Transverse colon (tissue), 4 donors: ENCODE results near the gene KRT222. TPM values are rescaled to one million over a fixed set of nuclear protein-coding genes. Genes with fewer than 3 reads are reported as not detected.
A peak's percentile ranks its signal among the peaks of the same experiment; 100 is the strongest.

Source experiments
- DNase-seq: peaks from one replicate; pipeline ENCODE4 v3.0.0-alpha.2; 2019
- H3K27ac ChIP-seq, 4 donors: fragments of 200-600 bp; sonication (generic); 2 replicates each; pipeline ENCODE4 v1.5.1; 2016 to 2018; ENCODE audit warnings: inconsistent platforms in 4 of 4
- H3K27me3 ChIP-seq: fragments of 200-600 bp; sonication (generic); 2 replicates; pipeline ENCODE4 v1.5.1; 2017; ENCODE audit warnings: inconsistent platforms
- H3K36me3 ChIP-seq, 4 donors: fragments of 200-600 bp; sonication (generic); 2 replicates each; pipeline ENCODE4 v1.5.1; 2017 to 2019; ENCODE audit warnings: inconsistent platforms in 4 of 4
- H3K4me1 ChIP-seq, 4 donors: fragments of 200-600 bp; sonication (generic); 2 replicates each; pipeline ENCODE4 v1.5.1; 2017 to 2020; ENCODE audit warnings: inconsistent platforms in 4 of 4
- H3K4me3 ChIP-seq, 4 donors: fragments of 200-600 bp; sonication (generic); 1 replicate in 1 of 4; 2 replicates in 3 of 4; pipeline versions ENCODE4 v1.5.1 to v1.6.1; 2017 to 2019; ENCODE audit warnings: inconsistent platforms in 4 of 4
- H3K9me3 ChIP-seq, 2 donors: fragments of 200-600 bp; sonication (generic); 2 replicates each; pipeline ENCODE4 v1.5.1; 2017 to 2019; ENCODE audit warnings: inconsistent platforms in 2 of 2
- CTCF ChIP-seq, 5 experiments: fragments of 200-600 bp in 3 of 5; fragments of 450-650 bp in 2 of 5; sonication (generic) in 3 of 5; IDR thresholded peaks; 1 replicate in 2 of 5; 2 replicates in 3 of 5; pipeline ENCODE4 v1.5.1; 2016 to 2017; ENCODE audit warnings: antibody characterized with exemption in 5 of 5, inconsistent platforms in 3 of 5, mild to moderate bottlenecking in 2 of 5, moderate library complexity in 1 of 5
- EP300 ChIP-seq: sonication (generic); formaldehyde crosslinking; IDR thresholded peaks from one replicate; pipeline ENCODE4 v1.6.1; 2017; ENCODE audit warnings: antibody characterized with exemption, low read depth
- POLR2A ChIP-seq: fragments of 450-650 bp; IDR thresholded peaks from one replicate; pipeline ENCODE4 v1.6.1; 2016; ENCODE audit warnings: antibody characterized with exemption, mild to moderate bottlenecking, moderate library complexity
- POLR2AphosphoS5 ChIP-seq, 3 donors: sonication (generic); formaldehyde crosslinking; IDR thresholded peaks; one replicate each; pipeline ENCODE4 v1.6.1; 2016; ENCODE audit warnings: antibody characterized with exemption in 3 of 3
- WGBS, 2 donors: methylation state at CpG; one replicate each; pipeline ENCODE4 v1.1.5; 2018; ENCODE audit warnings: low coverage in 1 of 2; 5-methylcytosine and 5-hydroxymethylcytosine counted together
- in situ Hi-C, 4 donors: fragments of 200-750 bp; cut with MboI; loops; one replicate each; pipeline versions ENCODE4 v1.15.0 to v1.15.1; 2017; ENCODE audit warnings: low sequenced_read_pairs in 3 of 4, low pct_ligation_motif_present in 1 of 4, low pct_unique_long_range_greater_than_20kb in 1 of 4
- intact Hi-C: fragments of 100-400 bp; cut with DNase I; formaldehyde crosslinking; loops from one replicate; pipeline ENCODE4 v1.15.1; 2023; ENCODE audit warnings: low total_unique reads
- total RNA-seq, 4 donors: library from RNA; depleted of rRNA; stranded (reverse); fragments of >200 nt; gene quantifications; one replicate each; pipeline ENCODE4 v1.1.0, GENCODE V29; 2016

The KRT222 gene
- total RNA-seq, 4 donors from 2014 or later, result 0.27 to 0.48 TPM; not detected in 2

- H3K27ac ChIP-seq, result peak overlapping the region in 1 of 4 donors; percentile 19
- intact Hi-C loops, result no loop called here
- no peaks in the 10 kb centered on the region for H3K27me3 ChIP-seq
- DNase-seq, result no peak
- H3K36me3 ChIP-seq, result no peaks in the 10 kb centered on the region
- 47 to 67% methylated on average over 1 to 3 of the region's 3 CpGs for WGBS, 2 donors
- no peaks in the 10 kb centered on the region for H3K9me3 ChIP-seq
- TF ChIP-seq POLR2A (no peak), POLR2AphosphoS5 (IDR thresholded peaks at IDR 0.05) (no peak), EP300 (no peak), CTCF (IDR thresholded peaks at IDR 0.05) (no peak)
- no peak overlapping the region for H3K4me3 ChIP-seq
- in situ Hi-C loops, result loop anchor here (5.0 to 25.0 kb wide), 3 partner anchors 165 to 1040 kb away; partner anchors contain the start of genes KRT27 (in 2 of the 4) and KRT28 (in 2 of the 4)
- peaks cover 0 to 22% (median 14%) of the 10 kb centered on the region in 4 donors for H3K4me1 ChIP-seq
Measured at GRCh38 chr17:40622509-40622928, 42.5 kb downstream of the KRT222 start.

- Histone ChIP-seq H3K27me3 (no peaks in the 10 kb centered on the region), H3K9me3 (no peaks in the 10 kb centered on the region), H3K4me3 (no peak overlapping the region), H3K4me1 (peaks cover 0 to 25% (median 14%) of the 10 kb centered on the region in 4 donors), H3K27ac (peak overlapping the region in 3 of 4 donors; percentile 19 to 36 (median 31)), H3K36me3 (no peaks in the 10 kb centered on the region)
- intact Hi-C loops (no loop called here), in situ Hi-C loops (loop anchor here (5.0 to 25.0 kb wide), 3 partner anchors 166 to 1041 kb away; partner anchors contain the start of genes KRT27 (in 2 of the 4) and KRT28 (in 2 of the 4))
- WGBS, 2 donors, result 63% methylated on average over 8 of the region's 8 CpGs; no CpG with 5 or more reads in 1 of the 2 donors
- DNase-seq, result no peak
- no peak for TF ChIP-seq POLR2AphosphoS5 (IDR thresholded peaks at IDR 0.05)
- TF ChIP-seq CTCF (IDR thresholded peaks at IDR 0.05), result no peak
- no peak for TF ChIP-seq POLR2A
- TF ChIP-seq EP300, result no peak
Measured at GRCh38 chr17:40621578-40621977, 43.4 kb downstream of the KRT222 start.

- Histone ChIP-seq H3K9me3 (no peaks in the 10 kb centered on the region), H3K27me3 (no peaks in the 10 kb centered on the region), H3K4me3 (no peak overlapping the region), H3K27ac (peak overlapping the region in 3 of 4 donors; percentile 19 to 36 (median 31)), H3K4me1 (peaks cover 0 to 28% (median 14%) of the 10 kb centered on the region in 4 donors), H3K36me3 (no peaks in the 10 kb centered on the region)
- 84 to 90% methylated on average over 4 to 6 of the region's 6 CpGs for WGBS, 2 donors
- in situ Hi-C loops, result loop anchor here (5.0 to 25.0 kb wide), 3 partner anchors 166 to 1041 kb away; partner anchors contain the start of genes KRT27 (in 2 of the 4) and KRT28 (in 2 of the 4)
- no peak for DNase-seq
- TF ChIP-seq CTCF (IDR thresholded peaks at IDR 0.05) (no peak), EP300 (no peak), POLR2AphosphoS5 (IDR thresholded peaks at IDR 0.05) (no peak), POLR2A (no peak)
- intact Hi-C loops, result no loop called here
Measured at GRCh38 chr17:40621019-40621418, 44.0 kb downstream of the KRT222 start.

- no peak overlapping the region for H3K27ac ChIP-seq
- intact Hi-C loops (no loop called here), in situ Hi-C loops (loop anchor here (10.0 to 25.0 kb wide), 4 partner anchors 106 to 1043 kb away; partner anchors contain the start of genes KRT28 (in 3 of the 4) and KRT27 (in 2 of the 4))
- WGBS, 2 donors, result 49 to 63% methylated on average over 8 to 16 of the region's 16 CpGs
- no peak for DNase-seq
- no peaks in the 10 kb centered on the region for H3K27me3 ChIP-seq
- no peaks in the 10 kb centered on the region for H3K36me3 ChIP-seq
- no peaks in the 10 kb centered on the region for H3K9me3 ChIP-seq
- TF ChIP-seq EP300, result no peak
- no peak for TF ChIP-seq POLR2A
- no peak for TF ChIP-seq CTCF (IDR thresholded peaks at IDR 0.05)
- no peak for TF ChIP-seq POLR2AphosphoS5 (IDR thresholded peaks at IDR 0.05)
- H3K4me1 ChIP-seq, result peaks cover 0 to 35% (median 18%) of the 10 kb centered on the region in 4 donors
- no peak overlapping the region for H3K4me3 ChIP-seq
Measured at GRCh38 chr17:40618754-40619625, 46.0 kb downstream of the KRT222 start.
